Stimulated activated naive CD8-positive, alpha-beta T cell treated with anti-CD3 and anti-CD28 coated beads, Interleukin-15, Interleukin-2, amounts not matched to agents 100 U/mL and 50 U/mL, for 24 hours (primary cell): ENCODE results near the gene LAMC3.

Experiments
- ATAC-seq: fragments of 150-1000 bp; cut with Tn5 transposase; one replicate; pipeline ENCODE4 v1.10.0; 2021
- DNase-seq: peaks from one replicate; pipeline ENCODE4 v3.0.0; 2021

The LAMC3 gene

GRCh38 chr9:130979591-130980385, 29.2 kb upstream of the LAMC3 start:
- DNase-seq, result no peak
- no peak for ATAC-seq

- ATAC-seq (no peak), DNase-seq (no peak)
These were observed 28.4 kb upstream of the LAMC3 start for GRCh38 chr9:130980526-130980925.

GRCh38 chr9:130981002-130981755, 27.8 kb upstream of the LAMC3 start:
- DNase-seq (no peak), ATAC-seq (no peak)

- ATAC-seq, result no peak
- no peak for DNase-seq
These were observed 27.2 kb upstream of the LAMC3 start for GRCh38 chr9:130981756-130982137.

- ATAC-seq (no peak), DNase-seq (no peak)
These were observed 26.2 kb upstream of the LAMC3 start for GRCh38 chr9:130982636-130983358.

- DNase-seq (no peak), ATAC-seq (no peak)
These were observed 25.7 kb upstream of the LAMC3 start for GRCh38 chr9:130983359-130983670.

GRCh38 chr9:130983970-130984369, 25.0 kb upstream of the LAMC3 start:
- DNase-seq (no peak), ATAC-seq (no peak)

GRCh38 chr9:130984521-130984920, 24.5 kb upstream of the LAMC3 start:
- ATAC-seq (no peak), DNase-seq (no peak)

GRCh38 chr9:130985029-130985428, 23.9 kb upstream of the LAMC3 start:
- ATAC-seq (no peak), DNase-seq (no peak)

GRCh38 chr9:130985606-130986162, 23.3 kb upstream of the LAMC3 start:
- DNase-seq (no peak), ATAC-seq (no peak)

- DNase-seq (no peak), ATAC-seq (no peak)
These were observed 22.5 kb upstream of the LAMC3 start for GRCh38 chr9:130986356-130986965.

GRCh38 chr9:130987054-130987453, 21.9 kb upstream of the LAMC3 start:
- no peak for ATAC-seq
- DNase-seq, result no peak

- ATAC-seq (no peak), DNase-seq (no peak)
These were observed 21.1 kb upstream of the LAMC3 start for GRCh38 chr9:130987738-130988399.

- DNase-seq, result no peak
- no peak for ATAC-seq
These were observed 20.6 kb upstream of the LAMC3 start for GRCh38 chr9:130988400-130988747.

GRCh38 chr9:130988905-130989304, 20.1 kb upstream of the LAMC3 start:
- DNase-seq (no peak), ATAC-seq (no peak)

- DNase-seq, result no peak
- ATAC-seq, result no peak
These were observed 19.6 kb upstream of the LAMC3 start for GRCh38 chr9:130989391-130989790.

GRCh38 chr9:130989891-130990290, 19.1 kb upstream of the LAMC3 start:
- no peak for DNase-seq
- no peak for ATAC-seq

GRCh38 chr9:130990306-130990977, 18.5 kb upstream of the LAMC3 start:
- no peak for DNase-seq
- ATAC-seq, result no peak

- no peak for DNase-seq
- ATAC-seq, result no peak
These were observed 17.8 kb upstream of the LAMC3 start for GRCh38 chr9:130990978-130991777.
